Measurements from ENCODE around the gene MUC4. TPM values are rescaled to one million over a fixed set of nuclear protein-coding genes. Genes with fewer than 3 reads are reported as not detected.

Gene MUC4
- total RNA-seq, 1 experiment from 2014 or later = not detected

GRCh38 chr3:195705081-195705991 is 106.4 kb downstream of the MUC4 start:
- Histone ChIP-seq H3K9ac (ENCODE audit: low read length) (no peak overlapping the region), H3K4me2 (ENCODE audit: low read length) (no peak overlapping the region), H3K9me2 (replicated peaks; ENCODE audit: low read length) (no peaks in the 10 kb centered on the region), H4K20me1 (ENCODE audit: low read length) (no peaks in the 10 kb centered on the region), H3K27ac (ENCODE audit: low read length) (no peak overlapping the region), H3K4me1 (ENCODE audit: insufficient read depth, low read length) (no peaks in the 10 kb centered on the region), H3K27me3 (ENCODE audit: low read length) (no peaks in the 10 kb centered on the region), H3F3A (ENCODE audit: low read length, unreplicated experiment) (no peaks in the 10 kb centered on the region), H3K9me3 (ENCODE audit: low read length) (no peaks in the 10 kb centered on the region), H3K36me3 (ENCODE audit: low read depth, low read length) (no peaks in the 10 kb centered on the region), H3K79me2 (ENCODE audit: low read length) (no peaks in the 10 kb centered on the region), H3K4me3 (ENCODE audit: low read length) (no peak overlapping the region), H2AFZ (ENCODE audit: low read length) (no peak overlapping the region)
- ChIA-PET CTCF (no interaction called here), POLR2A (ENCODE audit: unreplicated experiment) (no interaction called here)
- no peak for TF ChIP-seq EZH2 (IDR thresholded peaks at IDR 0.05; ENCODE audit: low read length, unreplicated experiment)
- TF ChIP-seq CTCF (conservative IDR thresholded peaks at IDR 0.05; ENCODE audit: low read depth, low read length) = no peak
- no peak for TF ChIP-seq EZH2phosphoT487 (IDR thresholded peaks at IDR 0.05; ENCODE audit: borderline replicate concordance, low read length)
- no TSS peak for BruUV-seq (replicated peaks)
- ATAC-seq (no peak), DNase-seq (no peak)
- intact Hi-C loops (cut with micrococcal nuclease) = no loop called here

GRCh38 chr3:195704433-195704999 is 107.2 kb downstream of the MUC4 start:
- no peaks in the 10 kb centered on the region for H3K9me2 ChIP-seq (replicated peaks; ENCODE audit: low read length)
- H2AFZ ChIP-seq (ENCODE audit: low read length) = no peak overlapping the region
- DNase-seq (no peak), ATAC-seq (no peak)
- H3F3A ChIP-seq (ENCODE audit: low read length, unreplicated experiment) = no peaks in the 10 kb centered on the region
- H3K79me2 ChIP-seq (ENCODE audit: low read length) = no peaks in the 10 kb centered on the region
- BruUV-seq (replicated peaks) = no TSS peak
- H3K4me3 ChIP-seq (ENCODE audit: low read length) = no peak overlapping the region
- H3K9ac ChIP-seq (ENCODE audit: low read length) = no peak overlapping the region
- H4K20me1 ChIP-seq (ENCODE audit: low read length) = no peaks in the 10 kb centered on the region
- CTCF ChIA-PET = no interaction called here
- H3K36me3 ChIP-seq (ENCODE audit: low read depth, low read length) = no peaks in the 10 kb centered on the region
- POLR2A ChIA-PET (ENCODE audit: unreplicated experiment) = no interaction called here
- H3K4me1 ChIP-seq (ENCODE audit: insufficient read depth, low read length) = no peaks in the 10 kb centered on the region
- intact Hi-C loops (cut with micrococcal nuclease) = no loop called here
- no peaks in the 10 kb centered on the region for H3K27me3 ChIP-seq (ENCODE audit: low read length)
- TF ChIP-seq EZH2phosphoT487 (IDR thresholded peaks at IDR 0.05; ENCODE audit: borderline replicate concordance, low read length) (no peak), CTCF (conservative IDR thresholded peaks at IDR 0.05; ENCODE audit: low read depth, low read length) (no peak), EZH2 (IDR thresholded peaks at IDR 0.05; ENCODE audit: low read length, unreplicated experiment) (no peak)
- no peaks in the 10 kb centered on the region for H3K9me3 ChIP-seq (ENCODE audit: low read length)
- no peak overlapping the region for H3K27ac ChIP-seq (ENCODE audit: low read length)
- no peak overlapping the region for H3K4me2 ChIP-seq (ENCODE audit: low read length)

- no TSS peak for BruUV-seq (replicated peaks)
- POLR2A ChIA-PET (ENCODE audit: unreplicated experiment) = no interaction called here
- Histone ChIP-seq H3K79me2 (ENCODE audit: low read length) (no peaks in the 10 kb centered on the region), H3K4me2 (ENCODE audit: low read length) (no peak overlapping the region), H3K4me3 (ENCODE audit: low read length) (no peak overlapping the region), H3K27ac (ENCODE audit: low read length) (no peak overlapping the region), H3K9me2 (replicated peaks; ENCODE audit: low read length) (no peaks in the 10 kb centered on the region), H2AFZ (ENCODE audit: low read length) (no peak overlapping the region), H3K27me3 (ENCODE audit: low read length) (no peaks in the 10 kb centered on the region), H3F3A (ENCODE audit: low read length, unreplicated experiment) (no peaks in the 10 kb centered on the region), H3K36me3 (ENCODE audit: low read depth, low read length) (no peaks in the 10 kb centered on the region; the same call in 1 of the 2 replicates), H3K4me1 (ENCODE audit: insufficient read depth, low read length) (no peaks in the 10 kb centered on the region), H3K9ac (ENCODE audit: low read length) (no peak overlapping the region), H4K20me1 (ENCODE audit: low read length) (no peaks in the 10 kb centered on the region), H3K9me3 (ENCODE audit: low read length) (no peaks in the 10 kb centered on the region)
- TF ChIP-seq EZH2phosphoT487 (IDR thresholded peaks at IDR 0.05; ENCODE audit: borderline replicate concordance, low read length) (no peak), EZH2 (IDR thresholded peaks at IDR 0.05; ENCODE audit: low read length, unreplicated experiment) (no peak), CTCF (conservative IDR thresholded peaks at IDR 0.05; ENCODE audit: low read depth, low read length) (no peak)
- intact Hi-C loops (cut with micrococcal nuclease) = no loop called here
- CTCF ChIA-PET = no interaction called here
- no peak for DNase-seq
- no peak for ATAC-seq
Observed at GRCh38 chr3:195703776-195704175, 108.0 kb downstream of the MUC4 start.
